Mesothelial cell of epicardium (in vitro differentiated cells): ENCODE data around the gene IGLL1. TPM values are rescaled to one million over a fixed set of nuclear protein-coding genes. Genes with fewer than 3 reads are reported as not detected.

Experiments used
- DNase-seq, 2 experiments: peaks; one replicate each; pipeline ENCODE4 v3.0.0; 2021; ENCODE audit warnings: low spot score in 2 of 2; ENCODE audit not compliant: unreplicated experiment in 2 of 2
- H3K27ac Mint-ChIP-seq: 2 replicates; pipeline ENCODE4 v1.8.0; 2021; ENCODE audit warnings: mixed read lengths
- H3K27me3 Mint-ChIP-seq: 2 replicates; pipeline ENCODE4 v1.8.0; 2021; ENCODE audit warnings: low read depth, mixed read lengths
- H3K36me3 Mint-ChIP-seq: 2 replicates; pipeline ENCODE4 v1.8.0; 2021; ENCODE audit warnings: mixed read lengths
- H3K4me1 Mint-ChIP-seq: 2 replicates; pipeline ENCODE4 v1.8.0; 2021; ENCODE audit warnings: mixed read lengths
- H3K4me3 Mint-ChIP-seq: 2 replicates; pipeline ENCODE4 v1.8.0; 2021; ENCODE audit warnings: mild to moderate bottlenecking, moderate library complexity, mixed read lengths
- H3K9me3 Mint-ChIP-seq: 2 replicates; pipeline ENCODE4 v1.8.0; 2021; ENCODE audit warnings: mixed read lengths
- CTCF ChIP-seq: fragments of 200-600 bp; sonication (generic); IDR thresholded peaks from one replicate; pipeline ENCODE4 v1.5.0; 2021; ENCODE audit warnings: antibody characterized with exemption; ENCODE audit not compliant: unreplicated experiment
- total RNA-seq: library from RNA; stranded (reverse); gene quantifications from 3 replicates; pipeline ENCODE4 v1.2.1, GENCODE V29; 2021

The IGLL1 gene
- total RNA-seq, 1 donor from 2014 or later, result not detected

GRCh38 chr22:23621082-23621780 lies 41.1 kb upstream of the IGLL1 start:
- peaks cover 3% of the 10 kb centered on the region for H3K9me3 Mint-ChIP-seq
- H3K27ac Mint-ChIP-seq, result no peak overlapping the region
- no peak for DNase-seq
- H3K4me1 Mint-ChIP-seq, result peaks cover 11% of the 10 kb centered on the region
- H3K4me3 Mint-ChIP-seq, result no peak overlapping the region
- no peaks in the 10 kb centered on the region for H3K27me3 Mint-ChIP-seq
- no peak for TF ChIP-seq CTCF
- peaks cover 6% of the 10 kb centered on the region for H3K36me3 Mint-ChIP-seq

GRCh38 chr22:23613193-23613972 lies 33.3 kb upstream of the IGLL1 start:
- Mint-ChIP-seq H3K36me3 (no peaks in the 10 kb centered on the region), H3K27me3 (peaks cover 6% of the 10 kb centered on the region), H3K4me1 (peaks cover 4% of the 10 kb centered on the region), H3K4me3 (no peak overlapping the region), H3K9me3 (no peaks in the 10 kb centered on the region), H3K27ac (no peak overlapping the region)
- no peak for DNase-seq
- no peak for TF ChIP-seq CTCF

- H3K27me3 Mint-ChIP-seq, result peaks cover 6% of the 10 kb centered on the region
- no peak for TF ChIP-seq CTCF
- H3K4me1 Mint-ChIP-seq, result peaks cover 4% of the 10 kb centered on the region
- no peak overlapping the region for H3K4me3 Mint-ChIP-seq
- no peak for DNase-seq
- H3K36me3 Mint-ChIP-seq, result no peaks in the 10 kb centered on the region
- H3K27ac Mint-ChIP-seq, result no peak overlapping the region
- H3K9me3 Mint-ChIP-seq, result no peaks in the 10 kb centered on the region
Observed at GRCh38 chr22:23609983-23610781, 30.1 kb upstream of the IGLL1 start.

DNA sequence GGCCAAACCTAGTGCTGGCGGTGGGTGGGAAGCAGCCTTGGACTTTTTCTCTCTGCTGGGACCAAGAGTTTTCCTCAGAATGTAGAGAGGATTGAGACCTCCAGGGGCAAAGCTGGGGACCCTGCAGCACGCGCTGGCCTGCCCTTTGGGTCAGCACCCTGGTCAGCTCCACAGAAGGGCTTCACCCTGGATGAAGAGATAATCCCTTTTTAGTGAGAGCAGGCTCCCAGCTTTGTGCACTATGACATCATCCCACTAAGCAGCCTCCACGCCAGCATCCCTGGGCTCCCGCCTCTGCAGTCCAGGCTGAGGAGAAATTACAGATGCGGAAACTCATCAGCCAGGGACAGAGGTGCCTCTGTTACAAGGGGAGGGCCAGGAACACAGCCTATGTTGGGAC lies 28.5 kb upstream of the IGLL1 start:
- peaks cover 12% of the 10 kb centered on the region for H3K27me3 Mint-ChIP-seq
- TF ChIP-seq CTCF, result no peak
- no peaks in the 10 kb centered on the region for H3K9me3 Mint-ChIP-seq
- no peak overlapping the region for H3K4me3 Mint-ChIP-seq
- no peaks in the 10 kb centered on the region for H3K36me3 Mint-ChIP-seq
- peaks cover 4% of the 10 kb centered on the region for H3K4me1 Mint-ChIP-seq
- no peak for DNase-seq
- no peak overlapping the region for H3K27ac Mint-ChIP-seq

DNA sequence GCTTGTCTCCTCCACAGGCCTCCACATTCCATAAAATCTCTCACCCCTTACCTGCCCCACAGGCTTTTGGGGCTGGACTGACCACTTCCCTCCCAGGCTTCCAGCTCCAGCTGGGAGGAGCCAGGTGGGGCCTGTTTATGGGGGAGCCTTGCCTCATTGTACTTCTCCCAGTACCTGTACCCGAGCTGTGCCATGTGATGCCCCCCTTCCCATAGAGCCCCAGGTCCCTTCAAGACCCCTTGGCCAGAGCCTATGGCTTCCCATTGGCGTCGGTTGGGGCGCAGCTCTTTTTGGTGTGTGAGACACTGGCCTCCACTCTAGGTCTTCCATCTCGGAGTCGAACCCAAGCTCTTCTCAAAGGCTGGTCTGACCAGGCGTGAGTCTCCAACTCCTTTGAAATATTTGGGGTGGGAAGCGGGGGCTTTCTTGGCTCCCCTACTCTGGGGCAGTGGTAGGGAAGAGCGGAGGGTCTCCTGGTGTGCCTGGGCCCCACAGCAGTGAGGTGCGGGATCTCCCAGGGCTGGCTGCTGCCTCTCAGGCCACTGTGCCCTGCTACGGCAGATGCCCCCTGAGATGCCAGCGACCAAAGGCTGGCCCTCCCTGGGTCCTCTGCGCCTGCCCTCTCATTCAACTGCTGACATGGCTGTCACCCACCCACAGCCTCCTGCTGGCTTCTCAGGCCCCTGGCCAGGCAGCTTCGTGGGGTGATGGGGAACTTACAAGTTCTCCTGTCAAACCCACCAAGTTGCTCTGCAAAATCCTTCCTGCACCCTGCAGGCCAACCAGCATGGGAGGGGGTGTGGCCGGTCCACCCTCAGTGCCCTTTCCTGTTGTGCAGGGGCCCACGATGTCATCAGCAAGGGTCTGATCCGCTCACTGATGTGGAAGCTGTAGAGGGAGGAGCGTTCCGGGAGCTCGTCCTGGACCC lies 26.4 kb upstream of the IGLL1 start:
- no peak overlapping the region for H3K27ac Mint-ChIP-seq
- H3K4me1 Mint-ChIP-seq, result peaks cover 7% of the 10 kb centered on the region
- no peak for TF ChIP-seq CTCF
- H3K9me3 Mint-ChIP-seq, result no peaks in the 10 kb centered on the region
- H3K4me3 Mint-ChIP-seq, result no peak overlapping the region
- H3K36me3 Mint-ChIP-seq, result no peaks in the 10 kb centered on the region
- H3K27me3 Mint-ChIP-seq, result peaks cover 19% of the 10 kb centered on the region
- DNase-seq, result no peak
